GM21825 (cell line): Measurements from ENCODE around the gene KLHL29.
A peak's percentile ranks its signal among the peaks of the same experiment; 100 is the strongest.
"Not testable (repeated sequence)": the region's sequence is repeated elsewhere in the genome, so short reads cannot be mapped to it uniquely, and the experiment has no call there.

Source experiments
- ATAC-seq: cut with Tn5 transposase; IDR thresholded peaks from one replicate; pipeline ENCODE4 v1.9.1; 2021; ENCODE audit warnings: mild to moderate bottlenecking, moderate library complexity; ENCODE audit not compliant: unreplicated experiment

KLHL29 gene

GRCh38 chr2:23391237-23391736 lies 6.3 kb downstream of the KLHL29 start:
- not testable (repeated sequence) for ATAC-seq

GRCh38 chr2:23393722-23394121 lies 8.7 kb downstream of the KLHL29 start:
- ATAC-seq, result no peak

- ATAC-seq, result no peak
Measured at GRCh38 chr2:23394700-23395099, 9.7 kb downstream of the KLHL29 start.

GRCh38 chr2:23397478-23397877 lies 12.5 kb downstream of the KLHL29 start:
- ATAC-seq, result no peak

GRCh38 chr2:23399674-23400261 lies 14.8 kb downstream of the KLHL29 start:
- ATAC-seq, result peak; percentile 50

- no peak for ATAC-seq
Measured at GRCh38 chr2:23400703-23401102, 15.7 kb downstream of the KLHL29 start.

- no peak for ATAC-seq
Measured at GRCh38 chr2:23401427-23402204, 16.6 kb downstream of the KLHL29 start.

- no peak for ATAC-seq
Measured at GRCh38 chr2:23402205-23402740, 17.3 kb downstream of the KLHL29 start.

GRCh38 chr2:23404426-23404825 lies 19.4 kb downstream of the KLHL29 start:
- peak; percentile 80 for ATAC-seq

GRCh38 chr2:23409248-23409647 lies 24.3 kb downstream of the KLHL29 start:
- no peak for ATAC-seq

- no peak for ATAC-seq
Measured at GRCh38 chr2:23410596-23410995, 25.6 kb downstream of the KLHL29 start.

GRCh38 chr2:23411752-23412431 lies 26.9 kb downstream of the KLHL29 start:
- no peak for ATAC-seq

- ATAC-seq, result no peak
Measured at GRCh38 chr2:23412556-23413155, 27.7 kb downstream of the KLHL29 start.

GRCh38 chr2:23413641-23414040 lies 28.7 kb downstream of the KLHL29 start:
- ATAC-seq, result no peak

- ATAC-seq, result no peak
Measured at GRCh38 chr2:23414106-23414505, 29.1 kb downstream of the KLHL29 start.

GRCh38 chr2:23414871-23415270 lies 29.9 kb downstream of the KLHL29 start:
- no peak for ATAC-seq

GRCh38 chr2:23417310-23417709 lies 32.3 kb downstream of the KLHL29 start:
- ATAC-seq, result no peak

GRCh38 chr2:23418056-23418455 lies 33.1 kb downstream of the KLHL29 start:
- ATAC-seq, result no peak

GRCh38 chr2:23418461-23418911 lies 33.5 kb downstream of the KLHL29 start:
- ATAC-seq, result no peak

- no peak for ATAC-seq
Measured at GRCh38 chr2:23419171-23420090, 34.5 kb downstream of the KLHL29 start.
